Mesenchymal stem cell (in vitro differentiated cells and primary cell): ENCODE results near the gene GEMIN7.

ENCODE experiments used
- DNase-seq: peaks from one replicate; pipeline ENCODE4 v3.0.0-alpha.2; 2013
- H2AFZ ChIP-seq: one replicate; pipeline ENCODE4 v1.6.1; 2013; ENCODE audit warnings: low read depth, mild to moderate bottlenecking, control low read depth, inconsistent platforms, low read length, moderate library complexity
- H2AK5ac ChIP-seq: 2 replicates; pipeline ENCODE4 v1.6.1; 2013; ENCODE audit warnings: low read length, moderate library complexity, mild to moderate bottlenecking, inconsistent platforms; ENCODE audit not compliant: severe bottlenecking
- H2BK120ac ChIP-seq: one replicate; pipeline ENCODE4 v1.6.1; 2013; ENCODE audit warnings: low read depth, mild to moderate bottlenecking, inconsistent platforms, low read length, moderate library complexity
- H2BK12ac ChIP-seq, 2 experiments: one replicate each; pipeline ENCODE4 v1.6.1; 2013; ENCODE audit warnings: inconsistent platforms in 2 of 2, low read length in 2 of 2, mild to moderate bottlenecking in 2 of 2, moderate library complexity in 2 of 2, control low read depth in 1 of 2
- H2BK15ac ChIP-seq: one replicate; pipeline ENCODE4 v1.6.1; 2013; ENCODE audit warnings: mild to moderate bottlenecking, low read depth, inconsistent platforms; ENCODE audit not compliant: poor library complexity, severe bottlenecking
- H2BK5ac ChIP-seq: 2 replicates; pipeline ENCODE4 v1.6.1; 2013; ENCODE audit warnings: low read depth, mild to moderate bottlenecking, low read length, control low read depth, inconsistent platforms; ENCODE audit not compliant: poor library complexity, severe bottlenecking
- H3K14ac ChIP-seq, 2 experiments: one replicate each; pipeline ENCODE4 v1.6.1; 2013; ENCODE audit warnings: inconsistent platforms in 2 of 2, low read length in 2 of 2, control low read depth in 1 of 2, mild to moderate bottlenecking in 1 of 2, moderate library complexity in 1 of 2
- H3K18ac ChIP-seq, 2 experiments: one replicate each; pipeline ENCODE4 v1.6.1; 2013; ENCODE audit warnings: inconsistent platforms in 2 of 2, low read length in 2 of 2, control low read depth in 1 of 2, low read depth in 1 of 2, mild to moderate bottlenecking in 1 of 2
- H3K23ac ChIP-seq, 2 experiments: one replicate each; pipeline ENCODE4 v1.6.1; 2013; ENCODE audit warnings: inconsistent platforms in 2 of 2, low read length in 2 of 2, mild to moderate bottlenecking in 2 of 2, moderate library complexity in 2 of 2, control low read depth in 1 of 2
- H3K27ac ChIP-seq: 2 replicates; pipeline ENCODE4 v1.5.1; 2013; ENCODE audit warnings: mild to moderate bottlenecking, moderate library complexity, low read length, control low read depth, inconsistent platforms; ENCODE audit not compliant: poor library complexity, severe bottlenecking
- H3K27me3 ChIP-seq, 2 experiments: 2 replicates each; pipeline versions ENCODE4 v1.6.1 to v1.7.0; 2013; ENCODE audit warnings: low read length in 2 of 2, mild to moderate bottlenecking in 2 of 2, moderate library complexity in 2 of 2, control low read depth in 1 of 2, inconsistent platforms in 1 of 2; ENCODE audit not compliant: control insufficient read depth in 1 of 2, insufficient read depth in 1 of 2
- H3K36me3 ChIP-seq, 2 experiments: 2 replicates each; pipeline versions ENCODE4 v1.6.1 to v1.7.0; 2013; ENCODE audit warnings: low read length in 2 of 2, control low read depth in 1 of 2, inconsistent platforms in 1 of 2, low read depth in 1 of 2, mild to moderate bottlenecking in 1 of 2; ENCODE audit not compliant: insufficient read depth in 2 of 2, control insufficient read depth in 1 of 2
- H3K4ac ChIP-seq, 2 experiments: one replicate each; pipeline ENCODE4 v1.6.1; 2013; ENCODE audit warnings: inconsistent platforms in 2 of 2, low read length in 2 of 2, mild to moderate bottlenecking in 2 of 2, moderate library complexity in 2 of 2, control low read depth in 1 of 2, low read depth in 1 of 2
- H3K4me1 ChIP-seq: 2 replicates; pipeline ENCODE4 v1.6.1; 2013; ENCODE audit warnings: low read depth, low read length, control low read depth; ENCODE audit not compliant: control insufficient read depth, insufficient read depth
- H3K4me2 ChIP-seq: 2 replicates; pipeline ENCODE4 v1.6.1; 2013; ENCODE audit warnings: low read length, mild to moderate bottlenecking, inconsistent platforms; ENCODE audit not compliant: poor library complexity, severe bottlenecking
- H3K4me3 ChIP-seq, 2 experiments: 2 replicates each; pipeline versions ENCODE4 v1.5.1 to v1.7.0; 2013; ENCODE audit warnings: low read length in 2 of 2, mild to moderate bottlenecking in 2 of 2, control low read depth in 1 of 2, low read depth in 1 of 2; ENCODE audit not compliant: insufficient read depth in 1 of 2
- H3K79me1 ChIP-seq: replicated peaks from 2 replicates; pipeline ENCODE4 v1.6.1; 2013; ENCODE audit warnings: mild to moderate bottlenecking, control low read depth, low read length, inconsistent platforms; ENCODE audit not compliant: poor library complexity, severe bottlenecking
- H3K9ac ChIP-seq: 2 replicates; pipeline ENCODE4 v1.7.0; 2013; ENCODE audit warnings: mild to moderate bottlenecking, low read length, moderate library complexity
- H3K9me3 ChIP-seq: 2 replicates; pipeline ENCODE4 v1.7.0; 2013; ENCODE audit warnings: mild to moderate bottlenecking, low read length; ENCODE audit not compliant: control insufficient read depth
- H4K8ac ChIP-seq: one replicate; pipeline ENCODE4 v1.6.1; 2013; ENCODE audit warnings: inconsistent platforms, mild to moderate bottlenecking, low read length, moderate library complexity
- H4K91ac ChIP-seq: one replicate; pipeline ENCODE4 v1.6.1; 2013; ENCODE audit warnings: mild to moderate bottlenecking, low read length, inconsistent platforms
- WGBS: methylation state at CpG from one replicate; pipeline ENCODE4 v1.1.7; 2013; ENCODE audit warnings: mixed read lengths; 5-methylcytosine and 5-hydroxymethylcytosine counted together

The GEMIN7 gene

GRCh38 chr19:45091031-45091923, 12.2 kb downstream of the GEMIN7 start:
- Histone ChIP-seq H4K91ac (no peak overlapping the region), H3K36me3 (peaks cover 32 to 34% of the 10 kb centered on the region in 2 experiments), H3K79me1 (peaks cover 12% of the 10 kb centered on the region), H3K27me3 (no peaks in the 10 kb centered on the region), H2BK5ac (no peak overlapping the region), H3K9me3 (no peaks in the 10 kb centered on the region), H3K18ac (no peak overlapping the region), H2BK12ac (no peak overlapping the region), H4K8ac (no peak overlapping the region), H3K9ac (peak overlapping the region; percentile 99), H3K27ac (peak overlapping the region; percentile 70), H2BK120ac (no peak overlapping the region), H3K23ac (no peak overlapping the region), H3K4me3 (peak overlapping the region in 1 of 2 experiments; percentile 98), H3K14ac (no peak overlapping the region), H2AK5ac (no peak overlapping the region), H3K4ac (peak overlapping the region in 1 of 2 experiments; percentile 35), H2AFZ (no peak overlapping the region), H2BK15ac (no peak overlapping the region), H3K4me2 (peak overlapping the region; percentile 46), H3K4me1 (peaks cover 17% of the 10 kb centered on the region)
- WGBS, result 36% methylated on average over 58 of the region's 64 CpGs
- peak; percentile 99 for DNase-seq

GRCh38 chr19:45092747-45093678, 14.0 kb downstream of the GEMIN7 start, which contains the start of gene PPP1R37:
TSS of gene PPP1R37 (plus strand) at chr19:45093179. CDS start at chr19:45093326, 147 bp downstream.
- H3K9ac ChIP-seq, result peak within 1 kb of the TSS; percentile 99
- H3K14ac ChIP-seq, result peak within 1 kb of the TSS in 1 of 2 experiments; percentile 95
- peak within 1 kb of the TSS; percentile 79 for H3K4me2 ChIP-seq
- H2BK120ac ChIP-seq, result peak within 1 kb of the TSS; percentile 69
- H3K27ac ChIP-seq, result peak within 1 kb of the TSS; percentile 96
- H3K79me1 ChIP-seq, result peaks cover 6% of the 10 kb centered on the region
- H3K4me3 ChIP-seq, result peak within 1 kb of the TSS; percentile 96 to 98
- H2AFZ ChIP-seq, result peak within 1 kb of the TSS; percentile 37
- H2AK5ac ChIP-seq, result peak within 1 kb of the TSS; percentile 35
- peak within 1 kb of the TSS in 1 of 2 experiments; percentile 14 for H3K23ac ChIP-seq
- H3K4me1 ChIP-seq, result peaks cover 31% of the 10 kb centered on the region
- H3K36me3 ChIP-seq, result peaks cover 23 to 26% of the 10 kb centered on the region in 2 experiments
- DNase-seq, result peak; percentile 97
- under 1% methylated on average over 101 of the region's 103 CpGs for WGBS
- peak within 1 kb of the TSS; percentile 59 to 86 for H3K4ac ChIP-seq
- H3K18ac ChIP-seq, result peak within 1 kb of the TSS; percentile 91 to 95
- H3K27me3 ChIP-seq, result no peaks in the 10 kb centered on the region
- peak within 1 kb of the TSS; percentile 85 for H2BK5ac ChIP-seq
- no peak within 1 kb of the TSS for H4K91ac ChIP-seq
- peak within 1 kb of the TSS; percentile 88 for H4K8ac ChIP-seq
- peak within 1 kb of the TSS; percentile 26 for H2BK15ac ChIP-seq
- H3K9me3 ChIP-seq, result no peaks in the 10 kb centered on the region
- peak within 1 kb of the TSS in 1 of 2 experiments; percentile 73 for H2BK12ac ChIP-seq

GRCh38 chr19:45094137-45094536, 15.1 kb downstream of the GEMIN7 start:
- Histone ChIP-seq H3K9me3 (no peaks in the 10 kb centered on the region), H3K23ac (no peak overlapping the region), H4K91ac (no peak overlapping the region), H2BK120ac (no peak overlapping the region), H3K27me3 (no peaks in the 10 kb centered on the region), H3K14ac (no peak overlapping the region), H2BK5ac (no peak overlapping the region), H3K4me1 (peaks cover 42% of the 10 kb centered on the region), H3K27ac (no peak overlapping the region), H3K4ac (no peak overlapping the region), H2AFZ (no peak overlapping the region), H4K8ac (peak overlapping the region; percentile 19), H3K4me2 (peak overlapping the region; percentile 79), H2BK12ac (peak overlapping the region in 1 of 2 experiments; percentile 38), H2BK15ac (no peak overlapping the region), H3K4me3 (peak overlapping the region; percentile 24 to 98), H3K79me1 (peaks cover 6% of the 10 kb centered on the region), H3K9ac (peak overlapping the region; percentile 99), H2AK5ac (no peak overlapping the region), H3K18ac (no peak overlapping the region), H3K36me3 (peaks cover 15 to 21% of the 10 kb centered on the region in 2 experiments)
- WGBS, result 84% methylated on average over 9 of the region's 9 CpGs
- DNase-seq, result no peak
